Raji (cell line): ENCODE results near the gene CCDC88C.

ENCODE experiments used
- POLR2A ChIP-seq: IDR thresholded peaks from 2 replicates; pipeline ENCODE4 v1.6.1; 2011; ENCODE audit warnings: low read depth, low read length, control low read depth; ENCODE audit not compliant: insufficient read depth

CCDC88C gene, protein sequence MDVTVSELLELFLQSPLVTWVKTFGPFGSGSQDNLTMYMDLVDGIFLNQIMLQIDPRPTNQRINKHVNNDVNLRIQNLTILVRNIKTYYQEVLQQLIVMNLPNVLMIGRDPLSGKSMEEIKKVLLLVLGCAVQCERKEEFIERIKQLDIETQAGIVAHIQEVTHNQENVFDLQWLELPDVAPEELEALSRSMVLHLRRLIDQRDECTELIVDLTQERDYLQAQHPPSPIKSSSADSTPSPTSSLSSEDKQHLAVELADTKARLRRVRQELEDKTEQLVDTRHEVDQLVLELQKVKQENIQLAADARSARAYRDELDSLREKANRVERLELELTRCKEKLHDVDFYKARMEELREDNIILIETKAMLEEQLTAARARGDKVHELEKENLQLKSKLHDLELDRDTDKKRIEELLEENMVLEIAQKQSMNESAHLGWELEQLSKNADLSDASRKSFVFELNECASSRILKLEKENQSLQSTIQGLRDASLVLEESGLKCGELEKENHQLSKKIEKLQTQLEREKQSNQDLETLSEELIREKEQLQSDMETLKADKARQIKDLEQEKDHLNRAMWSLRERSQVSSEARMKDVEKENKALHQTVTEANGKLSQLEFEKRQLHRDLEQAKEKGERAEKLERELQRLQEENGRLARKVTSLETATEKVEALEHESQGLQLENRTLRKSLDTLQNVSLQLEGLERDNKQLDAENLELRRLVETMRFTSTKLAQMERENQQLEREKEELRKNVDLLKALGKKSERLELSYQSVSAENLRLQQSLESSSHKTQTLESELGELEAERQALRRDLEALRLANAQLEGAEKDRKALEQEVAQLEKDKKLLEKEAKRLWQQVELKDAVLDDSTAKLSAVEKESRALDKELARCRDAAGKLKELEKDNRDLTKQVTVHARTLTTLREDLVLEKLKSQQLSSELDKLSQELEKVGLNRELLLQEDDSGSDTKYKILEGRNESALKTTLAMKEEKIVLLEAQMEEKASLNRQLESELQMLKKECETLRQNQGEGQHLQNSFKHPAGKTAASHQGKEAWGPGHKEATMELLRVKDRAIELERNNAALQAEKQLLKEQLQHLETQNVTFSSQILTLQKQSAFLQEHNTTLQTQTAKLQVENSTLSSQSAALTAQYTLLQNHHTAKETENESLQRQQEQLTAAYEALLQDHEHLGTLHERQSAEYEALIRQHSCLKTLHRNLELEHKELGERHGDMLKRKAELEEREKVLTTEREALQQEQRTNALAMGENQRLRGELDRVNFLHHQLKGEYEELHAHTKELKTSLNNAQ (N-terminal part only)

DNA sequence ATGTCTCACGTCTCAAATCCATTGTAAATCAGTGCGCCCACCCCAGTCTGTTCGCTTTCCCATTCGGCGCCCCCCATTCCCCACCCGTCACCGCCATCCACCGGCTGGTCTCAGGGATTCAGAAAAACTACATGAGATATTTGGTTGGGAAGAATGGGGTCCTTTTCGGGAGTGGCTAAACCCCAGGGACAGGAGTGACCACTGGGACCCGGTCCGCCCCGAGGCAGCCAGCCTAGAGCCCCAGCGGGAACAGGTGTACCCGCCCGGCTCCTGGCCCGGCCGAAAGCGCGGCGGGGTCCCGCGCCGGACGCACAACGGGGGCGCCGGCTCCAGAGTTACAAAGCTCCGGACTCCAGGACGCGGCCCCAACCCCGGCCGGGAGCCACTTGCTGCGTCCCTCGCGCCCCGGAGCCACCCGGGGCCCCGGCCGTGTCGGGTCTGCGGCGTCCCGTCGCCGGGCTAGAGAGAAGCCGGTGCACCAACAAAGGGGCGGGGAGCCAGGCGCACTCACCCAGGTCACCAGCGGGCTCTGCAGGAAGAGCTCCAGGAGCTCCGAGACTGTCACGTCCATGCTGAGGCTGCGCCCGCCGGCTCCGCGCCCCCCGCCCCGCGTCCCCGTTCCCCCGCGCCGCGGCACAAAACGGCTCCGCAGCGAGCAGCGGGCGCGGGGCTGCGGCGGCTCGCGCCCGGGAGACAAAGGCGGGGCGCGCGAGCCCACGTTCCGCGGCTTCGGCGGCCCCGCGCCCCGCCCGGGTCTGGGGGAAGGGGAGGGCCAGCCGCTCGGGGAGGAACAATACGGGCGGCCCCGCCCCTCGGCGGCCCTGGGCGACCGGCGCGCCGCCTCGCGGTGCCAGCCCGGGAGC is at the start of gene CCDC88C:
TSS of gene CCDC88C (minus strand) at position 701 of the 863 bp plus-strand sequence. CDS start at position 571, 130 bp downstream.
- peak; percentile 54; the same call in 1 of the 2 replicates for TF ChIP-seq POLR2A

- no peak for TF ChIP-seq POLR2A
These were observed 48.6 kb upstream of the CCDC88C start for GRCh38 chr14:91466192-91466591.

- TF ChIP-seq POLR2A: no peak
These were observed 47.1 kb upstream of the CCDC88C start for GRCh38 chr14:91464615-91465205.

- TF ChIP-seq POLR2A: no peak
These were observed 41.0 kb upstream of the CCDC88C start for GRCh38 chr14:91458612-91459011.

- TF ChIP-seq POLR2A: no peak
These were observed 38.7 kb upstream of the CCDC88C start for GRCh38 chr14:91456283-91456682.

GRCh38 chr14:91454580-91454979 is 37.0 kb upstream of the CCDC88C start:
- TF ChIP-seq POLR2A: no peak

DNA sequence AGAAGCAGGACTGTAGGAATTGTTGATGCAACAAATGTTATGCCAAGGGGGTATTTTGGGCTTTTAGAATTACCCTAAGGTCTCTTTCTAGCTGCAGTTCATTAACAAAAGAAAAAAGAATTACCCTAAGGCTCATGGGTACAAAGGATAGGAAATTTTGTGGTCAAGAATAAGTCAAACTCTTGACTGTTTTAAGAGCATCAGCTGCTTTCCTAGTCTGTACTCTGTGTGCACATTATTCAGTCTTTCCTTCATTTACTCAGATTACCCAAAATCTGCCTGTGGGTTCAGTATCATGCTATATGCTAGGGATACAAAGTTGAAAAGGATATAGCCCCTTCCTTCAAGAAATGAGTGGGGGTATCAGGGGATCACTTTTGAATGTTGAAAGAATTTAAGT is 36.5 kb upstream of the CCDC88C start:
- no peak for TF ChIP-seq POLR2A

DNA sequence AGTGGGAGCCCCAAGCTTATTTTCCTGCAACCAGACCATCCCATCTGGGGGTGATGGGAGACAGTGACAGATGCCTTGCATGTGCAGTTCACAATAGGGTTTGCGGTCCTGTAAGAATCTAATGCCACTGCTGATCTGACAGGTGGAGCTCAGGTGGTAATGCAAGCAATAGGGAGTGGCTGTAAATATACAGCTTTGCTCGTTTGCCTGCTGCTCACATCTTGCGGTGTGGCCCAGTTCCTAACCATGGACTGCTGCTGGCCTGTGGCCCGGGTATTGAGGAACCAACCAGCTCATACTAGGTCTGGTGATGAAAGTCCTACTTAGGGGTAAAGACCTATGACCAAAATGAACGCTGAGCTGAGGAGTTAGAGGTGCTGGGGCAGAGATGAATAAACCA is 36.1 kb upstream of the CCDC88C start:
- no peak for TF ChIP-seq POLR2A

DNA sequence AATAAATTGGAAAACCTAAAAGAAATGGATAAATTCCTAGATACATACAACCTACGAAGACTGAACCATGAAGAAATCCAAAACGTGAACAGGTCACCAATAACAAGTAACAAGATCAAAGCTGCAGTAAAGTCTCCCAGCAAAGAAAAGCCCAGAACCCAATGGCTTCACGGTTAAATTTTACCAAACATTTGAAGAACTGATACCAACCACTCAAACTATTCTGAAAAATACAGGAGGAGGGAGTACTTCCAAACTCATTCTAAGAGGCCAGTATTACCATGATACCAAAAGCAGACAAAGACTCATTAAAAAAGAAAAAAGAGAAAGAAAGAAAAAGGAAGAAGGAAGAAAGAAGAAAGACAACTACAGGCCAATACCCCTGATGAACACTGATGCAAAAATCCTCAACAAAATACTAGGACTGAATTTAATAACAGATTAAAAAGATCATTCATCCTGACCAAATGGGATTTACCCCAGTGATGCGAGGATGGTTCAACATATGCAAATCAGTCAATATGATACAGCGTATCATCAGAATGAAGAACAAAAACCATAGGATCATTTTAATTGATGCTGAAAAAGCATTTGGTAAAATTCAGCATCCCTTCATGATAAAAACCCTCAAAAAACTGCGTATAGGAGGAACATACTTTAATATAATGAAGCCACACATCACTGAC is 26.9 kb upstream of the CCDC88C start:
- no peak for TF ChIP-seq POLR2A

- no peak for TF ChIP-seq POLR2A
These were observed 21.7 kb upstream of the CCDC88C start for GRCh38 chr14:91439345-91439744.

DNA sequence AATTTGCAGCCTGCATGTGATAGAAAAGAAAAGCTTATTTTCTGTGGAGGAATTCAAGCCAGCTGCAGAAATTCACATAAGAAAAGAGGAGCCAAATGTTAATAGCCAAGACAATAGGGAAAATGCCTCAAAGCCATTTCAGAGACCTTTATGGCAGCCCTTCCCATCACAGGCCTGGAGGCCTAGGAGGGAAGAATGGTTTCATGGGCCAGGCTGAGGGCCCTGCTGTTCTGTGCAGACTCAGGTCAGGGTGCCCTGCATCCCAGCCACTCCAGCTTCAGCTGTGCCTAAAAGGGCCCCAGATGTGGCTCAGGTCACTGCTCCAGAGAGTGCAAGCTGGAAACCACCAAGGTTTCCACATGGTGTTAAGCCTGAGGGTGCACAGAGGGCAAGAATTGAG is 21.2 kb upstream of the CCDC88C start:
- TF ChIP-seq POLR2A: no peak

GRCh38 chr14:91429385-91429784 is 11.8 kb upstream of the CCDC88C start:
- TF ChIP-seq POLR2A: no peak

DNA sequence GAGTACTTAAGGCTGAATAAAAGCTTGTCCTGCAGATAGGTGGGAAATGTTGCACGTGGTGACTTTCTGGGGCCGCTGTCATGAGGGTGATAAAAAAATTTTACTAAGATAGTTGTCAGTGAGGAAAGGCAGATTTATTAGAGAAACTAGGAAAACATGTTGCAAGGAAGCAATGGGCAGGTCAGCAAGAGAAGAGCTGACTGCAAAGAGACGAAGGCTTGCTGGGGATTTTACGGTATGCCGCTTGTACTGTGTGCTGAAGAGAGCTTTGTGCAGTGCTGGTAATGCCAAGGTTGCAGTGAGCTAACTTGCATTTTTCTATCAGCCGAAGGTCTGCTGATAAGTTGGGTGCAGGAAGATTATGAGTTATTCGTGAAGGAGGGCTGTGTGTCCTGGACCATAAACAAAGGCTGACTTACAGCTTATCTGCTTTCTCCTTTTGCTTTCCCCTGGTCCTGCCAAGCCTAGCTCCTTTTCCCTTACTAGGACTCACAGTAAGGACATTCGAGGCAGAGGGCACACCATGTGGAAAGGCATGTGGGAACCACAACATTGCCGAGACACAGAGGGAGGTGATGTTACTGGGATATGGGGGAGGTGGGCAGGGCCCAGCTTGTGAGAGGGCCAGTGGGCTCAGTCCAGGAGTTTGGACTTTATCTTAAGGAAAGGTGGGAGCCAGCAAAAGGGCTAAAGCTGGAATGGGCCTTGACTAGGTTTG is 7.4 kb upstream of the CCDC88C start:
- no peak for TF ChIP-seq POLR2A
